Retinal pigment epithelial cell (primary cell): ENCODE data around the gene SFTPD.

ENCODE experiments used
- DNase-seq: peaks from one replicate; pipeline ENCODE4 v3.0.0-alpha.2; 2010; ENCODE audit warnings: low read depth
- H3K4me3 ChIP-seq: 2 replicates; pipeline ENCODE4 v1.5.1; 2011; ENCODE audit warnings: mild to moderate bottlenecking, low read length, control low read depth, moderate library complexity
- CTCF ChIP-seq: conservative IDR thresholded peaks from 2 replicates; pipeline ENCODE4 v1.5.1; 2011; ENCODE audit warnings: low read depth, low read length, control low read depth, inconsistent platforms

Gene SFTPD

DNA sequence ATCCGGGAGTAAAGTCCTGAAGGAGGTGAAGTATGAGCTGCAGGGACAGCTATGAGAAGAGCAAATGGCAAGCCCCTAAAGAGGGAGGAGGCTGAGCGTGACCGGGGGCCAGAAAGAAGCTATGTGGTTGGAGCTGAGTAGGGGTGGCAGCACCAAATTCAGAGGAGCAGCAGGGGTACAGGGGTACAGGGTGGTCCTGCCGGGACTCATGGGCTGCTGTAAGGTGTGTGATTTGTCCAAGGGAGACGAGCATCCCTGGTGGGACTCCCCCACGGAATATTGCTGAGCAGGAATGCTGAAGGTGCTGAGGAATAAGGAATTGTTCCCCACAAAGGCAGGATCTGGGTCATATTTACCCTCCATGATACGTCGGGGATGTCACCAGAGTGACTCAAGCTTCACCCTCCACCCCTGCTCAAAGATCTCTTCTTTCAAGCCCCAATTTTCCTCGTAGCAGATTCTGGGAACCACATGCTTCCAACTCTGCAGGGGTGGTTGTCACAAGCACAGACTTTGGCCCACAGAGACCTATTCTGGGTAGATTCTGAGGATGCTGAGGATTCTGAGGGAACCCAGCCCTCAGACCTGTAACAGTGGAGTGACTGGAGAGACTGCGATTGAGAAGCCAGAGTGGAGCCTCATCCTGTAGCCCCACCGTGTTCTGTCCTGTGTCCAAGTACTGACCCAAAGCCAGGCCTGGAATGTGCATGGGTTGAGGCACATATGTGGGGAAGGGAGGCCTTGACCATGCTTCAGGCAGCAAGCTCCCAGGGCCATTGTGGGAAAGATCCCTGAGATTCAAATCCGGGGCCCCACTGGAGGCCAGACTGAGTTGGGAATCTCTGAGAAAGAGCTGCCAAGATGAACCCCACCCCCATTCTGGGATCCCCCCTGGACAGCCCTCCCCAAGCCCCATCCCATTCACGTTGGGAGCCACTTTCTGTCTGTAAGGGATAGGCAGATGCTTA is 4.2 kb downstream of the SFTPD start:
- no peak overlapping the region for H3K4me3 ChIP-seq
- DNase-seq, result no peak
- no peak for TF ChIP-seq CTCF

DNA sequence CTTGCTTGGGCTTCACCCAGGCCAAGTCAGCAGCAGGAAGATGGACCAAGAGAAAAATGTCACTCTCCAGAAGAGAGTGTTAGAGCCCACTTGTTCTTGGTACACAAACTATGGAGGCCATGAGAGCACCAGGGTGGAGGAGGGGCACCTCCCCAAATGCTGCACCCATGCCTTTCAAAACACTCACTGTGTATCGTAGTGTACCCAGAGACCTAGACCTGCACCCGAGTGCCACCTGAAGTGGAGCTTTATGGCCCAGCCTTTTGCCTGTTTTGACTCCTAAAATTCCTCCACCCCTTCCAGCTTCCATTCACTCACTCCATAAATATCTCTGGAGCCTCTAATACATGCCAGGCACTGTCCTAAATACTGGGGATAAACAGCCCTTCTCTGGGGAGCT is 5.0 kb downstream of the SFTPD start:
- H3K4me3 ChIP-seq, result no peak overlapping the region
- TF ChIP-seq CTCF, result no peak
- no peak for DNase-seq

GRCh38 chr10:79942261-79943185 is 6.4 kb downstream of the SFTPD start:
- no peak for DNase-seq
- TF ChIP-seq CTCF, result no peak
- no peak overlapping the region for H3K4me3 ChIP-seq

- TF ChIP-seq CTCF, result no peak
- no peak overlapping the region for H3K4me3 ChIP-seq
- no peak for DNase-seq
These were observed 7.2 kb downstream of the SFTPD start for GRCh38 chr10:79941585-79942210.

DNA sequence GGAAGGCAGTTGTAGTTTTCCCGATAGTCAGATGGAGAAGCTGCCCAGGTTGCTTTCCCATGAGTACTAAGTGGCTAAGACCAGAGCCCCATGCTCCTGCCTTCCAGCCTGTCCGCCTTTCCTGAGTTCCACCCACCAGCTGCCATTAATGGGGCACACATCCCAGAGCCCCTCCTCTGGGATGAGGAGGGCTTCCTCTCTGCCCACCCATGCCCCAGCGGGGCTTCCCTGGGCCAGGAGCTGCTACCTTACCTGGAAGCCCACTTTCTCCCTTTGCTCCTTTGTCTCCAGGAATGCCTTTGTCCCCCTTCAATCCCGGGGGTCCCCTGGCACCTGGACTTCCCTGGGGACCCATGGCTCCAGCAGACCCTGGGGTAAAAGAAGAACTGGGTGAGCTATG is 7.8 kb downstream of the SFTPD start:
- no peak for DNase-seq
- no peak overlapping the region for H3K4me3 ChIP-seq
- no peak for TF ChIP-seq CTCF

GRCh38 chr10:79940431-79940830 is 8.5 kb downstream of the SFTPD start:
- H3K4me3 ChIP-seq, result no peak overlapping the region
- no peak for DNase-seq
- no peak for TF ChIP-seq CTCF
